SK-N-SH (cell line): ENCODE results near the gene RHOT2. TPM values are rescaled to one million over a fixed set of nuclear protein-coding genes. Genes with fewer than 3 reads are reported as not detected.

Experiments
- FOSL2 ChIP-seq: IDR thresholded peaks from 2 replicates; pipeline ENCODE4 v1.4.0; 2012; ENCODE audit warnings: low read depth, mild to moderate bottlenecking, moderate library complexity, borderline replicate concordance
- FOXJ3 ChIP-seq: sonication (generic); formaldehyde crosslinking; IDR thresholded peaks from 2 replicates; pipeline ENCODE4 v1.5.1; 2020; ENCODE audit warnings: mild to moderate bottlenecking, missing genetic modification reagents
- GABPA ChIP-seq: IDR thresholded peaks from 2 replicates; pipeline ENCODE4 v1.4.0; 2012; ENCODE audit warnings: low read depth, mild to moderate bottlenecking
- JUND ChIP-seq: IDR thresholded peaks from 2 replicates; pipeline ENCODE4 v1.4.0; 2012
- MEF2A ChIP-seq: IDR thresholded peaks from 2 replicates; pipeline ENCODE4 v1.4.0; 2012; ENCODE audit warnings: low read depth, borderline replicate concordance
- MXI1 ChIP-seq: IDR thresholded peaks from 2 replicates; pipeline ENCODE4 v1.6.1; 2012; ENCODE audit warnings: mild to moderate bottlenecking, low read depth, low read length, improper control_type of control experiment
- RAD21 ChIP-seq: IDR thresholded peaks from 2 replicates; pipeline ENCODE4 v1.6.1; 2012; ENCODE audit warnings: mild to moderate bottlenecking, low read length
- RCOR1 ChIP-seq: fragments of 150-350 bp; IDR thresholded peaks from 2 replicates; pipeline ENCODE4 v1.6.1; 2017; ENCODE audit warnings: antibody characterized with exemption, low read length
- REST ChIP-seq: IDR thresholded peaks from 2 replicates; pipeline ENCODE4 v1.6.1; 2012; ENCODE audit warnings: mild to moderate bottlenecking, low read depth, low read length, moderate library complexity
- RXRA ChIP-seq: IDR thresholded peaks from 2 replicates; pipeline ENCODE4 v1.4.0; 2012; ENCODE audit warnings: low read depth, mild to moderate bottlenecking, borderline replicate concordance
- SIN3A ChIP-seq: IDR thresholded peaks from 2 replicates; pipeline ENCODE4 v1.6.1; 2012; ENCODE audit warnings: low read depth, mild to moderate bottlenecking, low read length, moderate library complexity, borderline replicate concordance
- TAF1 ChIP-seq: IDR thresholded peaks from 2 replicates; pipeline ENCODE4 v1.6.1; 2012; ENCODE audit warnings: low read depth, mild to moderate bottlenecking, low read length, moderate library complexity, borderline replicate concordance
- TCF12 ChIP-seq: IDR thresholded peaks from 2 replicates; pipeline ENCODE4 v1.4.0; 2012
- YY1 ChIP-seq: IDR thresholded peaks from 2 replicates; pipeline ENCODE4 v1.4.0; 2012; ENCODE audit warnings: low read depth, mild to moderate bottlenecking
- polyA plus RNA-seq, 3 experiments: library from polyadenylated mRNA; depleted of rRNA; stranded (reverse); fragments of >200 nt; gene quantifications; 2 replicates each; pipeline ENCODE4 v1.2.3, GENCODE V29; 2012
- TF ChIP-seq, protein P1 (sequence below): IDR thresholded peaks from 2 replicates; pipeline ENCODE4 v1.4.0; 2012; ENCODE audit warnings: low read depth, borderline replicate concordance
- TF ChIP-seq, protein P2 (sequence below): IDR thresholded peaks from 2 replicates; pipeline ENCODE4; 2012
- TF ChIP-seq, protein P3 (sequence below): IDR thresholded peaks from 2 replicates; pipeline ENCODE4 v1.4.0; 2012; ENCODE audit warnings: low read depth, borderline replicate concordance

RHOT2 gene
- polyA plus RNA-seq, 1 of the 3 experiments (the other 2 are of a cell fraction) = 229 TPM

GRCh38 chr16:636206-637080, 31.5 kb upstream of the RHOT2 start, which contains the start of gene METTL26 (continued):
- TF ChIP-seq, protein P1, sequence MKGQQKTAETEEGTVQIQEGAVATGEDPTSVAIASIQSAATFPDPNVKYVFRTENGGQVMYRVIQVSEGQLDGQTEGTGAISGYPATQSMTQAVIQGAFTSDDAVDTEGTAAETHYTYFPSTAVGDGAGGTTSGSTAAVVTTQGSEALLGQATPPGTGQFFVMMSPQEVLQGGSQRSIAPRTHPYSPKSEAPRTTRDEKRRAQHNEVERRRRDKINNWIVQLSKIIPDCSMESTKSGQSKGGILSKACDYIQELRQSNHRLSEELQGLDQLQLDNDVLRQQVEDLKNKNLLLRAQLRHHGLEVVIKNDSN = no peak
- TF ChIP-seq TCF12 (peak; percentile 18; the same call in 1 of the 2 replicates), FOSL2 (peak; percentile 70), MXI1 (peak; percentile 96), FOXJ3 (CRISPR knock-in tag) (no peak), TAF1 (0 out of 2 replicates have a peak, but pooled peaks have one; percentile 19), REST (no peak; the same call in 1 of the 2 replicates), GABPA (peak; percentile 52; the same call in 1 of the 2 replicates), YY1 (peak; percentile 18; the same call in 1 of the 2 replicates), SIN3A (peak; percentile 60; the same call in 1 of the 2 replicates), MEF2A (no peak), RAD21 (no peak), RCOR1 (no peak), RXRA (no peak), JUND (no peak)
- TF ChIP-seq, protein P2, sequence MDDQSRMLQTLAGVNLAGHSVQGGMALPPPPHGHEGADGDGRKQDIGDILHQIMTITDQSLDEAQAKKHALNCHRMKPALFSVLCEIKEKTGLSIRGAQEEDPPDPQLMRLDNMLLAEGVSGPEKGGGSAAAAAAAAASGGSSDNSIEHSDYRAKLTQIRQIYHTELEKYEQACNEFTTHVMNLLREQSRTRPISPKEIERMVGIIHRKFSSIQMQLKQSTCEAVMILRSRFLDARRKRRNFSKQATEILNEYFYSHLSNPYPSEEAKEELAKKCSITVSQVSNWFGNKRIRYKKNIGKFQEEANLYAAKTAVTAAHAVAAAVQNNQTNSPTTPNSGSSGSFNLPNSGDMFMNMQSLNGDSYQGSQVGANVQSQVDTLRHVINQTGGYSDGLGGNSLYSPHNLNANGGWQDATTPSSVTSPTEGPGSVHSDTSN = no peak
- TF ChIP-seq, protein P3, sequence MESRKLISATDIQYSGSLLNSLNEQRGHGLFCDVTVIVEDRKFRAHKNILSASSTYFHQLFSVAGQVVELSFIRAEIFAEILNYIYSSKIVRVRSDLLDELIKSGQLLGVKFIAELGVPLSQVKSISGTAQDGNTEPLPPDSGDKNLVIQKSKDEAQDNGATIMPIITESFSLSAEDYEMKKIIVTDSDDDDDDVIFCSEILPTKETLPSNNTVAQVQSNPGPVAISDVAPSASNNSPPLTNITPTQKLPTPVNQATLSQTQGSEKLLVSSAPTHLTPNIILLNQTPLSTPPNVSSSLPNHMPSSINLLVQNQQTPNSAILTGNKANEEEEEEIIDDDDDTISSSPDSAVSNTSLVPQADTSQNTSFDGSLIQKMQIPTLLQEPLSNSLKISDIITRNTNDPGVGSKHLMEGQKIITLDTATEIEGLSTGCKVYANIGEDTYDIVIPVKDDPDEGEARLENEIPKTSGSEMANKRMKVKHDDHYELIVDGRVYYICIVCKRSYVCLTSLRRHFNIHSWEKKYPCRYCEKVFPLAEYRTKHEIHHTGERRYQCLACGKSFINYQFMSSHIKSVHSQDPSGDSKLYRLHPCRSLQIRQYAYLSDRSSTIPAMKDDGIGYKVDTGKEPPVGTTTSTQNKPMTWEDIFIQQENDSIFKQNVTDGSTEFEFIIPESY = peak; percentile 85; the same call in 1 of the 2 replicates
- TF ChIP-seq, all 33 proteins: peak for 14
